ENCODE results near the gene COG6.

COG6 gene

DNA sequence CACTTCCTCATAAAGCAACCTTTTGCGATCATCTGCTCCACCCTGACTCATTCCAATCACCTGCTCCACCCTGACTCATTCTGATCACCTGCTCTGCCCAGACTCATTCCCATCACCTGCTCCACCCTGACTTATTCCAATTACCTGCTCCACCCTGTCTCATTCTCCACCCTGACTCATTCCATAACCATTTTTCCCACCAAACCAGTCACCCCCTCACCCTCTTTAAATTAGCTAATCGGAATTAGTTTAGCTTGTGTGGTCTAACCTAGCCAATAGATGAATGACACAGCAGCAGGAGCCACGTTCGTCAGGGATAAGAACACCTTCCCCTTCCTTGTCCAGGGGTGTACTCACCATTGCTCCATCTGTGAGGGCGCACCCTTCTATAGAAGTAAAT lies 134.0 kb downstream of the COG6 start:
- no peak for DNase-seq
- no peaks in the 10 kb centered on the region for H3K79me2 ChIP-seq (ENCODE audit: low read length)
- no peaks in the 10 kb centered on the region for H3K4me1 ChIP-seq (ENCODE audit: low read length)
- no peaks in the 10 kb centered on the region for H3F3A ChIP-seq (ENCODE audit: insufficient read depth, low read length)
- H3K27me3 ChIP-seq (replicated peaks; ENCODE audit: insufficient read depth, low read length) = no peaks in the 10 kb centered on the region
- H3K9me3 ChIP-seq (replicated peaks; ENCODE audit: insufficient read depth, low read length) = no peaks in the 10 kb centered on the region
- H3K27ac ChIP-seq (ENCODE audit: low read length) = no peak overlapping the region
- no peak overlapping the region for H3K4me3 ChIP-seq (ENCODE audit: low read length)
- TF ChIP-seq EZH2phosphoT487 (IDR thresholded peaks at IDR 0.05; ENCODE audit: low read length) (no peak), EZH2 (optimal IDR thresholded peaks at IDR 0.05; ENCODE audit: low read depth, low read length) (no peak)
- TF ChIP-seq, protein P1, sequence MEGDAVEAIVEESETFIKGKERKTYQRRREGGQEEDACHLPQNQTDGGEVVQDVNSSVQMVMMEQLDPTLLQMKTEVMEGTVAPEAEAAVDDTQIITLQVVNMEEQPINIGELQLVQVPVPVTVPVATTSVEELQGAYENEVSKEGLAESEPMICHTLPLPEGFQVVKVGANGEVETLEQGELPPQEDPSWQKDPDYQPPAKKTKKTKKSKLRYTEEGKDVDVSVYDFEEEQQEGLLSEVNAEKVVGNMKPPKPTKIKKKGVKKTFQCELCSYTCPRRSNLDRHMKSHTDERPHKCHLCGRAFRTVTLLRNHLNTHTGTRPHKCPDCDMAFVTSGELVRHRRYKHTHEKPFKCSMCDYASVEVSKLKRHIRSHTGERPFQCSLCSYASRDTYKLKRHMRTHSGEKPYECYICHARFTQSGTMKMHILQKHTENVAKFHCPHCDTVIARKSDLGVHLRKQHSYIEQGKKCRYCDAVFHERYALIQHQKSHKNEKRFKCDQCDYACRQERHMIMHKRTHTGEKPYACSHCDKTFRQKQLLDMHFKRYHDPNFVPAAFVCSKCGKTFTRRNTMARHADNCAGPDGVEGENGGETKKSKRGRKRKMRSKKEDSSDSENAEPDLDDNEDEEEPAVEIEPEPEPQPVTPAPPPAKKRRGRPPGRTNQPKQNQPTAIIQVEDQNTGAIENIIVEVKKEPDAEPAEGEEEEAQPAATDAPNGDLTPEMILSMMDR (IDR thresholded peaks at IDR 0.05; ENCODE audit: low read length) = no peak
- no peaks in the 10 kb centered on the region for H3K36me3 ChIP-seq (replicated peaks; ENCODE audit: insufficient read depth, low read length)
- H3K9ac ChIP-seq (ENCODE audit: low read length) = no peak overlapping the region
- H3K4me2 ChIP-seq (ENCODE audit: low read depth, low read length) = no peak overlapping the region
- no peak overlapping the region for H2AFZ ChIP-seq (ENCODE audit: low read length)
- H3K9me2 ChIP-seq (replicated peaks; ENCODE audit: insufficient read depth, low read length) = no peaks in the 10 kb centered on the region
- no peaks in the 10 kb centered on the region for H4K20me1 ChIP-seq (ENCODE audit: insufficient read depth, low read length)

Data from MM.1S (cell line).